Skeletal muscle satellite cell (primary cell): ENCODE measurements around the gene ABLIM3.

ENCODE experiments used
- H3K27me3 ChIP-seq: 2 replicates; pipeline ENCODE4 v1.7.0; 2013; ENCODE audit warnings: low read length; ENCODE audit not compliant: control insufficient read depth, insufficient read depth
- H3K36me3 ChIP-seq: 2 replicates; pipeline ENCODE4 v1.7.0; 2013; ENCODE audit warnings: mild to moderate bottlenecking, control low read depth, low read length; ENCODE audit not compliant: insufficient read depth
- H3K4me1 ChIP-seq: 2 replicates; pipeline ENCODE4 v1.7.0; 2013; ENCODE audit warnings: low read length; ENCODE audit not compliant: control insufficient read depth, insufficient read depth
- H3K4me2 ChIP-seq: 2 replicates; pipeline ENCODE4 v1.7.0; 2013; ENCODE audit warnings: mild to moderate bottlenecking, low read length
- H3K4me3 ChIP-seq: 2 replicates; pipeline ENCODE4 v1.7.0; 2013; ENCODE audit warnings: low read length
- H3K9ac ChIP-seq: 2 replicates; pipeline ENCODE4 v1.7.0; 2013; ENCODE audit warnings: mild to moderate bottlenecking, low read depth, low read length, moderate library complexity
- H3K9me3 ChIP-seq: replicated peaks from 2 replicates; pipeline ENCODE4 v1.7.0; 2013; ENCODE audit warnings: mild to moderate bottlenecking, control low read depth, low read length

The ABLIM3 gene

DNA sequence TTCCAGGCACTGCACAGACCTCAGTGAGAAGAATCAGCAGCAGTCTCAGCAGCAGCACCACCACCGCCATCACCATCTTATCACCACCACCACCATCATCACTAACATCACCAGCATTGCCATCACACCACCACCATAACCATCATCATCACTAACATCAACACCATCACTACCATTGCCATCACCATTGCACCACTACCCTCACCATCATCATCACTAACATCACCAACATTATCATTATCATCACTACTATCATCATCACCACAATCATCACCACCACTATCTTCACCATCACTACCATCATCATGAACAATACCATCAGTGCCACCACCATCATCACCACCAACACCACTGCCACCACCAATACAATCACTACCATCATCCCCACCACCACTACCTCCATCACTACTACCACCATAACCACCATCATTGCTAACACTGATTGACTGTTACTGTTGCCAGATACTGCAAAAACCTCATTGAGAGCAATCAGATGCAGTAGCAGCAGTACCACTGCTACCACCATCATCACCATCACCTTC is 61.7 kb downstream of the ABLIM3 start:
- no peak overlapping the region for H3K4me3 ChIP-seq
- no peak overlapping the region for H3K9ac ChIP-seq
- peaks cover 72% of the 10 kb centered on the region for H3K36me3 ChIP-seq
- H3K9me3 ChIP-seq, result no peaks in the 10 kb centered on the region
- peaks cover 36% of the 10 kb centered on the region for H3K4me1 ChIP-seq
- H3K4me2 ChIP-seq, result no peak overlapping the region
- H3K27me3 ChIP-seq, result no peaks in the 10 kb centered on the region

DNA sequence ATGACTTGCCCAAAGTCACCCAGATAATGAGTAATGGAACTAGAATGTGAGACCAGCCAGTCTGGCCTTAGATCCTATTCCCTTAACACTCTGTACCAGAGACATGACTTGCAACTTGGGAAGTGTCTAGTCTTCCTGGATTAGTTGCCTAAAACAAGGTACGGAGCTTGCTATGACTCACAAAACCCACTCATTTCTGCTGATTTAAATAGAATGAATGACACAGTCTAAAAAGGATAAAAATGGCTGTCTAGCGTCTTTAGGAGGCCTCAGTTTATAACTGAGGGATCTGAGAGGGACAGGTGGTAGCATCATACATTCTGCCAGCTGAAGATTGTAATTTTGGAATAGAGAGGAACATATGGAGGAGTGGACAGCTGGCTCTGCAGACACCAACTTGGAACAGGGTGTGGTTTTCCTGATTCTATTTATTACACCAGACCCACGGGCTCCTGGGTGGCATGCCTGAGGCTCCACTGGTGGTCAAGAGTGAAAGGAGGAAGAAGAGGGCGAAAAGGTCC is 62.7 kb downstream of the ABLIM3 start:
- H3K9me3 ChIP-seq, result no peaks in the 10 kb centered on the region
- no peak overlapping the region for H3K4me3 ChIP-seq
- H3K4me2 ChIP-seq, result no peak overlapping the region
- H3K4me1 ChIP-seq, result peaks cover 36% of the 10 kb centered on the region
- no peaks in the 10 kb centered on the region for H3K27me3 ChIP-seq
- H3K9ac ChIP-seq, result no peak overlapping the region
- H3K36me3 ChIP-seq, result peaks cover 72% of the 10 kb centered on the region

DNA sequence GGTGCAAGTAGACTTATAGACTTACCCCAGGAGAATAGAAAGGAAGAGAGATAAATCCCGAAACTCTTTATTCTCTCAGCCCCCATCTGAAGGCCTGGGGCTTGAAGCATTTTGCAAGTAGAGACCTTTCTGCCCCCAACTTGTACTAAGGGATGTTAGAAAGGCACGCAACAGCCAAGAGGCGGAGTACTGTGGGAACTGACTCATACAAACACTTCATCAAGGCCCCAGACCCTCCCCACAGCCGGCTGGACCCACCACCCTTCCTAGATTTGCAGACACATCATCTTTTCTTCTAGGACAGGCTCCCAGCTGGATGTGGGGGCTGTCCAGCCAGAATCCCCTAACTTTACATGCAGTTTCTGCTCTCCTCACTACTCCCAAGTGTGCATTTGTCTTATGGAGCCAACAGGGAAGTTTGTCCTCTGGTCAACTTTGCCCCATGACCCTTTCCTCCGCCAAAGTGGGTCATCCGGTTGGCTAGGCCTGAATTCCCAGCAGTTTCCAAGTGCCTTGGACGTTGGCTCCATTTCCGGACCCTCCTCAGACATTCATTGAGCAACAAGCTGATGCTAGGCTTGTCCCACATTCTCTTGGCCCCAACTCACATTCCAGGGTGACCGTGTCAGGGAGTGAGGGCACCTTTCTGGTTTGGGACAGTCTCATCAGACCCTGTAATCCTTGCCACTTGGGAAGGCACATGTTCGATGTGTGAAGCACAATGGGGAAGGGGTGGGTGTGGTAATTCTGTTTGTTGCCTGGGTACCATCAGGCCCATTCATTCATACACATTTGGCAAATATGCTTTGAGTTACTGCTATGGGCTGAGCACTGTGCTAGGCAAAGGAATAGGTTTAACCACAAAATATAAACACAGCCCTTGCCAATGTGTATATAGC is 64.6 kb downstream of the ABLIM3 start:
- H3K36me3 ChIP-seq, result peaks cover 69% of the 10 kb centered on the region
- no peak overlapping the region for H3K4me3 ChIP-seq
- H3K9me3 ChIP-seq, result no peaks in the 10 kb centered on the region
- peak overlapping the region; percentile 19 for H3K4me2 ChIP-seq
- no peaks in the 10 kb centered on the region for H3K27me3 ChIP-seq
- no peak overlapping the region for H3K9ac ChIP-seq
- peaks cover 45% of the 10 kb centered on the region for H3K4me1 ChIP-seq

- peaks cover 50% of the 10 kb centered on the region for H3K4me1 ChIP-seq
- no peak overlapping the region for H3K4me2 ChIP-seq
- H3K9ac ChIP-seq, result no peak overlapping the region
- no peaks in the 10 kb centered on the region for H3K27me3 ChIP-seq
- H3K4me3 ChIP-seq, result no peak overlapping the region
- no peaks in the 10 kb centered on the region for H3K9me3 ChIP-seq
- H3K36me3 ChIP-seq, result peaks cover 68% of the 10 kb centered on the region
Measured at GRCh38 chr5:149206524-149207141, 65.3 kb downstream of the ABLIM3 start.

DNA sequence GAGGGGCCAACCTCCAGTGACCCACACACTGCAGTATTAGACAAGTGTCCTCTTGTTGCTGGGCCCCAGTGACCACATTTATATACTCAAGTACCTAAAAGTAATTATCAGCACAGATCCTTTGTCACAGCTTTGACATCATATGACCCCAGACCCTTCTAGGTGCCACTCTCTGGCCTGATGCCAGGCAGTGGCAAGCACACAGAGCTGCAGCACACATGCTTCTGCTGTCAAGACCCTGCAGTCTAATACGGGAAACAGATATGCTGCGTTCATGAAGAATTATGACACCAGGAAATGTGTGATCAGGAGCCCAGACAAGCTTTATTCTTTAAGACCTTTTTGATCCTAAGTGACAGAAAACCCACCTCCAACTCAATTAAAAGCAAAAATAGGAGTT is 66.5 kb downstream of the ABLIM3 start:
- no peaks in the 10 kb centered on the region for H3K9me3 ChIP-seq
- no peaks in the 10 kb centered on the region for H3K27me3 ChIP-seq
- no peak overlapping the region for H3K9ac ChIP-seq
- peaks cover 61% of the 10 kb centered on the region for H3K36me3 ChIP-seq
- peaks cover 62% of the 10 kb centered on the region for H3K4me1 ChIP-seq
- H3K4me3 ChIP-seq, result no peak overlapping the region
- no peak overlapping the region for H3K4me2 ChIP-seq

DNA sequence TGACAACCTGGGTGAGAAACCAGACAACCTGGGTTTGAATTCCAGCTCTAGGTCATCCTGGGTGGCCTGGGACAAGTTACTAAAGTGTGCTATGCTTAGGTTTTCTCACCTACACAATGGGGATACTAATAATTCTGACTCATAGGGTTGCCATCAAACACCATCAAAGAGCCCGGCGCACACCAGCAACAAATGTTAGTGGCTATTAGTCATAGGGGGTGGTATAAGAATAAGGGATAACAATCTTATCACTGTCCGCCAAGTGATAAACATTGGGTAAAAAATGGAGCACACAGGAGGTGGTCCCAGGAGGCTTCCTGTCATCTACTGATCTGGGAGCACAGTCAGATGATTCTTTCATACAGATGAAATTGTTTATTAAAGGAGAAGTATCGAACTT is 68.9 kb downstream of the ABLIM3 start:
- Histone ChIP-seq H3K4me3 (no peak overlapping the region), H3K27me3 (no peaks in the 10 kb centered on the region), H3K4me1 (peaks cover 49% of the 10 kb centered on the region), H3K9ac (no peak overlapping the region), H3K9me3 (no peaks in the 10 kb centered on the region), H3K4me2 (no peak overlapping the region), H3K36me3 (peaks cover 63% of the 10 kb centered on the region)

- Histone ChIP-seq H3K9me3 (no peaks in the 10 kb centered on the region), H3K4me2 (no peak overlapping the region), H3K4me3 (no peak overlapping the region), H3K9ac (no peak overlapping the region), H3K4me1 (peaks cover 47% of the 10 kb centered on the region), H3K27me3 (no peaks in the 10 kb centered on the region), H3K36me3 (peaks cover 66% of the 10 kb centered on the region)
Measured at GRCh38 chr5:149210968-149211490, 69.7 kb downstream of the ABLIM3 start.

DNA sequence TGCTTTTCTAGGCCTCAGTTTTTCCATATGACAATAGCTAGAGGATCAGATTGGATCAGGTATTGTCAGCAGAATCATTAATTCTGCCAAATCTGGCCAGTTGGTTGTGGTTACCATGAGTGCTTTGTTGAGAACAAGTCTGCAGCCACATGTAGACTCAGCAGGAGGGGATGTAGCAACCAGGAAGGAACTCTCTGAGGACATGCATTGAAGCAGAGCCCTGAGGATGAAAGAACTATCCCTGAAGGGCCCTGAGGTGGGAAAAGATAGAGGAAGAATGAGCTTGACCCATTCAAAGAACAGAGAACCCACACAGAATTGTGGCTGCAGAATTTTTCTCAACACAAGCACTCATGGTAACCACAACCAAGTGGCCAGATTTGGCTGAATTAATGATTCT is 70.3 kb downstream of the ABLIM3 start:
- Histone ChIP-seq H3K4me1 (peaks cover 41% of the 10 kb centered on the region), H3K36me3 (peaks cover 69% of the 10 kb centered on the region), H3K9ac (peak overlapping the region; percentile 35)

DNA sequence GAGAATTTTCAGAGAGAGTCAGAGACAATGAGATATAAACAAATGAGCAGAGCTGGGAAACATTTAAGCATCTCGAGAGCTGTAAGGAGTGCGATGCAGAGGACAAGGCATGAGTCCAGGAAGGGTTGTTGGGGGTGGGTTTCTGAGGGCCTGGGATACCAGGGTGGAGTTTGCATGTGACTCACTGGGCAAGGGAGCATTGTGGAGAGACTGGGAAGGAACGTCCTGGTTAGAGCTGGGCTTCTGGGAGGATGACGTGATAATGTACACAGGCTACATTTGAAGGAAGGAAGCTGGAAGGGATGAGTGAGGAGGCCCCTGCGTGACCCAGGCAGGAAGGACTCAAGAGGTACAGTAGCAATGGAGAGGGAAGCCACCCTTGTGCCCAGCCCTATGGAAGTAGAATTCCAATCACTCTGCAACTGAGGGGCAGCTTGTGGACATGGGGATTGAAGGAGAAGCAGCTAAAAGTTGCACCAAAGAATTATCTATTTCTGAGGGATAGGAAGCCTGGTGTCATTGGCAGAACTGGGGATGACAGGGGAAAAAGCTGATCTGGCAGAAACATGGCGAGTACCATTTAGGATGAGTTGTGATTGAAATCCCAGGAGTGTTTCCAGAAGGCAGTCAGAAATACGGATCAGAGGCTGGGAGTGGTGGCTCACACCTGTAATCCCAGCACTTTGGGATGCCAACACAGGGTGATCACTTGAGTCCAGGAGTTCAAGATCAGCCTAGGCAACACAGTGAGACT is 71.1 kb downstream of the ABLIM3 start:
- Histone ChIP-seq H3K4me1 (peaks cover 40% of the 10 kb centered on the region), H3K9ac (peak overlapping the region; percentile 22), H3K4me2 (no peak overlapping the region), H3K36me3 (peaks cover 77% of the 10 kb centered on the region), H3K9me3 (no peaks in the 10 kb centered on the region), H3K27me3 (no peaks in the 10 kb centered on the region), H3K4me3 (no peak overlapping the region)

More for the DNA sequence above, 70.3 kb downstream of the ABLIM3 start:
- Histone ChIP-seq H3K4me3 (no peak overlapping the region), H3K4me2 (no peak overlapping the region), H3K27me3 (no peaks in the 10 kb centered on the region), H3K9me3 (no peaks in the 10 kb centered on the region)

- Histone ChIP-seq H3K9ac (no peak overlapping the region), H3K9me3 (no peaks in the 10 kb centered on the region), H3K36me3 (peaks cover 81% of the 10 kb centered on the region), H3K4me2 (no peak overlapping the region), H3K4me3 (no peak overlapping the region), H3K27me3 (no peaks in the 10 kb centered on the region), H3K4me1 (peaks cover 40% of the 10 kb centered on the region)
Measured at GRCh38 chr5:149213264-149213880, 72.1 kb downstream of the ABLIM3 start.
